Heart left ventricle (tissue), 13 donors: ENCODE measurements around the gene BBOF1.

ENCODE experiments used
- CTCF ChIP-seq, 12 donors: fragments of 200-600 bp; sonication (generic) in 4 of 12; IDR thresholded peaks; one replicate each; pipeline versions ENCODE4 v1.5.0 to v1.8.0; 2018 to 2022; ENCODE audit warnings: antibody characterized with exemption in 12 of 12, mild to moderate bottlenecking in 5 of 12
- POLR2A ChIP-seq, 2 donors: fragments of 450-650 bp; IDR thresholded peaks; one replicate each; pipeline ENCODE4 v1.6.1; 2017; ENCODE audit warnings: antibody characterized with exemption in 2 of 2, mild to moderate bottlenecking in 2 of 2, moderate library complexity in 2 of 2
- donor health status: ischemic (EF 13 %, LVEDD 7.1; RV severe dilation, severe dysfunction).
- donor health status: DM: no; HTN: yes; CAD: no.
- donor health status: DM: no; HTN: no; CAD: no.
- donor health status: ischemic (EF 25% LVEDD 6.9; RV normal size, moderate dysfunction).
- donor health status: ischemic (EF 25% LVEDD 5.7; RV mildly dilated, moderate dysfunction).
- donor health status: ischemic (EF 35%, LVEDD 5.7; RV mildly dilated, moderate dysfunction).
- donor health status: nonischemic (EF 11% LVEDD 7.7; RV severe dilation, severe dysfunction).
- donor health status: DM: yes; HTN: yes; CAD: no.
- donor health status: PGD.
- donor health status: ischemic (EF 29% LVEDD 5.4; RV normal size, mild dysfunction).
- donor health status: nonischemic (EF 23%, LVEDD 6.1; RV moderate dilation, normal function).

- TF ChIP-seq CTCF (IDR thresholded peaks at IDR 0.05): no peak
- TF ChIP-seq POLR2A (IDR thresholded peaks at IDR 0.05): no peak
Observed at GRCh38 chr14:73976125-73976524, 43.0 kb upstream of the BBOF1 start.
